ENCODE data around the gene SALL1.

The SALL1 gene

DNA sequence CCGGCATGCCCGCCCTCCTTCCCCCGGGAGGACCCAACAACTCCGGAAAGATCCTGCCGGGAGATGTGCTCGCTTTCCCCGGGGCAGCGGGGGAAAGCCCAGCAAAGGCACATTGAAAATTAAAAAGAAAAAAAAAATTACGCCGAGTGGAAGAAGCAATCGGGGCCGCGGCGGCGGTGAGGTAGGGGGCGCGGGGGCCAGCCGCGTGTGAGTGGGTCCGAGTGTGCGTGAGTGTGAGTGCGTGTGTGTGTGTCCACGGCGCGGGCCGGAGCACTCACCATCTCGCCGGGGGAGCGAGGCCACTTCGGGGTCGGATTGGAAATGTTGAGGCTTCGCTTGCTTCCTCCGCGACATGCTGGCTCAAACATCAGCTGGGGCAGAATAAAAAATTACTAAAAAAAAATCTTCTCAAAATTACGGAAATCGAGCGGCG lies at the start of gene SALL1:
Gene SALL1 (minus strand): TSS at position 383 of the 433 bp plus-strand sequence. CDS start 29 bp downstream, at position 354.
- H3K4me3 ChIP-seq (ENCODE audit: low read depth, low read length), result peak within 1 kb of the TSS; percentile 92
- TF ChIP-seq, protein P1, sequence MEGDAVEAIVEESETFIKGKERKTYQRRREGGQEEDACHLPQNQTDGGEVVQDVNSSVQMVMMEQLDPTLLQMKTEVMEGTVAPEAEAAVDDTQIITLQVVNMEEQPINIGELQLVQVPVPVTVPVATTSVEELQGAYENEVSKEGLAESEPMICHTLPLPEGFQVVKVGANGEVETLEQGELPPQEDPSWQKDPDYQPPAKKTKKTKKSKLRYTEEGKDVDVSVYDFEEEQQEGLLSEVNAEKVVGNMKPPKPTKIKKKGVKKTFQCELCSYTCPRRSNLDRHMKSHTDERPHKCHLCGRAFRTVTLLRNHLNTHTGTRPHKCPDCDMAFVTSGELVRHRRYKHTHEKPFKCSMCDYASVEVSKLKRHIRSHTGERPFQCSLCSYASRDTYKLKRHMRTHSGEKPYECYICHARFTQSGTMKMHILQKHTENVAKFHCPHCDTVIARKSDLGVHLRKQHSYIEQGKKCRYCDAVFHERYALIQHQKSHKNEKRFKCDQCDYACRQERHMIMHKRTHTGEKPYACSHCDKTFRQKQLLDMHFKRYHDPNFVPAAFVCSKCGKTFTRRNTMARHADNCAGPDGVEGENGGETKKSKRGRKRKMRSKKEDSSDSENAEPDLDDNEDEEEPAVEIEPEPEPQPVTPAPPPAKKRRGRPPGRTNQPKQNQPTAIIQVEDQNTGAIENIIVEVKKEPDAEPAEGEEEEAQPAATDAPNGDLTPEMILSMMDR (IDR thresholded peaks at IDR 0.05; ENCODE audit: low read depth, low read length), result no peak

DNA sequence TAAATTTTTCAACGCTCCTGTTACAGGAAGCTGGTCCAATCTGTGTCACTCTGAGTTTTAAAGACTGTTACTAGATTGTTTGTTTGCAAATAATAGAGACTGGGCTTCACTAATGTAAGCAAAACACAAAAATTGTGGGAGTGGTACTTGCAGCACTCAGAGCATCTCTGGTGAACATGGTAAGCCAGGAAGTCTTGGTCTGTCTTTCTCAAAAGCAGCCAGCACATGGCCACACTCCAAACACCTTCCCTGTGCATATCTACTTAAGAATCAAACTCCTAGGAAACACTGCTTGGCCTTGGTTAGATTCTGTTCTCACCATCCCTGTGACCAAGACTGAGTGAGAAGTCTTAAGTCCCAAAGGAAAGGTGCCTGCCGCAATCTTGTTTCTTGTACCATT lies 49.7 kb upstream of the SALL1 start:
- no peak overlapping the region for H3K4me3 ChIP-seq (ENCODE audit: low read depth, low read length)
- TF ChIP-seq, protein P1 (IDR thresholded peaks at IDR 0.05; ENCODE audit: low read depth, low read length), result no peak

DNA sequence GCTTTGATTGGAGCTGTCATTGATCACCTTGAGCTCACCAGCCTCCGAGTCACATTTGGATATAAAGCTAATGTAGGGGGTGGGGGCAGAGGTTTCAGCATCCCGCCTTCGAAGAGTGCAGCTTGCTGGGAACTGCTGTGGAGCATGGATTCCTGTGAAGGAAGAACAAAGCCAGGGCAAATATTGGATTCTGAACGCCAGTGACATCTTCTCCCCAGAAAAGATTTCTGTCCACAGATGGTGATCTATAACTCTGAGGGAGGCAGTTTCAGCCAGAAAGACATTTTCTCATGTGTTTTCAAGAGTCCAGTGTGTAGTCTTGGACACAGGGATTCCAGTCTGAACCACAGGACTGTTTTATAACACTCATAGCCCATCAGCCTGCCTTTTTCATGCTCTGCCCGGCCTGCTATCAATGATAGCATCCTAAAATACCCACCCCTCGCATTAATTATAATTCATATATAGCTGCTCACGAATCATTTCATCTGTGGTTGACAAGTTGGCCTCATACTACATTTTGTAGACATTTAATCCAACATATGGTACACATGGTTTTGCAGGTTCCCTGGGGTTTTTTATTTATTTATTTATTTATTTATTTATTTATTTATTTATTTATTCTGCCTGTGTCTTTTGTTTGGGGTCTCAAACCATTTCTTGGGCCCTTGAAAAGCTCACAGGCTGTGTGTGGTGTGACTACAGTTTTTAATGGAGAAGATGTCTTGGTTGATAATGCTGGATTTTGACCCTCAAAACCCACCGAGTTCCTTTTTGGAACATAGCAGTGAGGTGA lies 47.1 kb upstream of the SALL1 start:
- no peak overlapping the region for H3K4me3 ChIP-seq (ENCODE audit: low read depth, low read length)
- TF ChIP-seq, protein P1 (IDR thresholded peaks at IDR 0.05; ENCODE audit: low read depth, low read length), result no peak

DNA sequence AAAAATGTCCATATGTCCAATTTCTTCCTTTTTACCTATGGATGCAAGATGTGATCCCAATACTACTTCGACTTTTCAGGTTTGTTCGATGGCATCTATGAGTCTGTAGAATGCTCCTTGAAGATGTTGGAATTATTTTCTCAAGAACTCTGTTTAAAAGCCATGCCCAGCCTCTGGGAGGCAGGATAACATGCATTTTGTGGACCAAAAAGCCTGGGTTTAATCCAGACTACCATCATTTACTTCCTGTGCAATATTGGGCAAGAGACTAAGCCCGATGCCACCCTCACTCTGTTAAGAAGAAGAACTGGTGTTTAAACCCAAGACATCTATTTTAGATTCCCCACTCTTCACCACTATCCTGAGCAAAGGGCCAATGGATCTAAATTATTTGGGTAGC lies 42.8 kb upstream of the SALL1 start:
- no peak overlapping the region for H3K4me3 ChIP-seq (ENCODE audit: low read depth, low read length)
- TF ChIP-seq, protein P1 (IDR thresholded peaks at IDR 0.05; ENCODE audit: low read depth, low read length), result no peak

DNA sequence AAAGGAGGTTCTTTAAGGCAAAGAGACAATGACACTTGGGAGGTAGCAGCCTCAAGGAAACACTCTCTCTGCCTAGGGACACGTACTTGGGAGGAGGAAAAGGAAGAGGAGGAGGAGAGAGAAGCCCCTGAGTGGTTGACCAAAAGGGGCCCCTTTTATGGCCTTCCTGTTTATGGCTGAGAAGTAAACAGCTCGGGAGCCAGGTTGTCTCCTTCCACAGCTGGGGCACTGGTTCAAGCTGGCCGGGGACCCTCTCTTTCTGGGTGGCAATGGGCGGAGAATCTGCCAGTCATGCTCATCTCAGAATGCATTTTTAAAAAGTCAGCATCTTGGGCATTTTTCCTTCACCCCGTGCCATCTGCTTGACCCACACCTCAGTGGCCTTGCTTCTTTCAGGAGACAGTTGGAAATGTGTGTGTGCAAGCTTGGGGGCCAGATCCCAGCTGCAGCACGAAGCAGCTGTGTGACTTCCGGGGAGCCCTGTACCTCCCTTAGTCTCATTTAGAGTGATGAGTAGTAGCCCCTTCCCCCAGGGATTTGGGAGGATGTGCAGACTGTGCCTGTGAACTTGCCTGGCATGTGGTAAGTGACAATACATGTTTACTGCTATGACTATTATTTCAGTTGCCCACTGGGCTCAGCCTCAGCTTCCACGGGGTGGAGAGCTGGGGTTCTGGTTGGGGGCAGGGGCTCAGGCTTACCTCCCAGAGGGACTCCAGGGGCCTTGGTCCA lies 33.8 kb upstream of the SALL1 start:
- TF ChIP-seq, protein P1 (IDR thresholded peaks at IDR 0.05; ENCODE audit: low read depth, low read length), result no peak
- no peak overlapping the region for H3K4me3 ChIP-seq (ENCODE audit: low read depth, low read length)

DNA sequence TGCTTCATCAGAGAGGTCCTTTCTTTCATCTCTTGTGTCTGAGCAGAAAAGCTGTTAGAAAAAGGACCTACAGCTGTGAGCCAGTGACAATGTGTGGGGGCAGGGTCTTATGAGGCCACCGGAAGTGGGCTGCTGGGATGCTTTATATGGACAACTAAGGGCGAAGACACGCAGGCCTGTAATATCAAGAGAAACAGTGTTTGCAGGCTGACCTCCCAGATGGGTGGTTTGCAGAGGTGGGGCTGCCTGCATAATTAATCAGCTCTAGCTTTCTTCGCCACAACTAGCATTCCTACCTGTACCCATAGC lies 30.4 kb upstream of the SALL1 start:
- H3K4me3 ChIP-seq (ENCODE audit: low read depth, low read length), result no peak overlapping the region
- TF ChIP-seq, protein P1 (IDR thresholded peaks at IDR 0.05; ENCODE audit: low read depth, low read length), result no peak
